GM12875 (cell line): ENCODE results near the gene DIAPH2.

Experiments
- H3K4me3 ChIP-seq: one replicate; pipeline ENCODE4 v1.5.1; 2011; ENCODE audit warnings: low read depth, low read length, control low read depth
- CTCF ChIP-seq: IDR thresholded peaks from 2 replicates; pipeline ENCODE4 v1.5.1; 2011; ENCODE audit warnings: low read depth, mild to moderate bottlenecking, control low read depth, inconsistent platforms, low read length, moderate library complexity, borderline replicate concordance; ENCODE audit not compliant: insufficient read depth

Gene DIAPH2

DNA sequence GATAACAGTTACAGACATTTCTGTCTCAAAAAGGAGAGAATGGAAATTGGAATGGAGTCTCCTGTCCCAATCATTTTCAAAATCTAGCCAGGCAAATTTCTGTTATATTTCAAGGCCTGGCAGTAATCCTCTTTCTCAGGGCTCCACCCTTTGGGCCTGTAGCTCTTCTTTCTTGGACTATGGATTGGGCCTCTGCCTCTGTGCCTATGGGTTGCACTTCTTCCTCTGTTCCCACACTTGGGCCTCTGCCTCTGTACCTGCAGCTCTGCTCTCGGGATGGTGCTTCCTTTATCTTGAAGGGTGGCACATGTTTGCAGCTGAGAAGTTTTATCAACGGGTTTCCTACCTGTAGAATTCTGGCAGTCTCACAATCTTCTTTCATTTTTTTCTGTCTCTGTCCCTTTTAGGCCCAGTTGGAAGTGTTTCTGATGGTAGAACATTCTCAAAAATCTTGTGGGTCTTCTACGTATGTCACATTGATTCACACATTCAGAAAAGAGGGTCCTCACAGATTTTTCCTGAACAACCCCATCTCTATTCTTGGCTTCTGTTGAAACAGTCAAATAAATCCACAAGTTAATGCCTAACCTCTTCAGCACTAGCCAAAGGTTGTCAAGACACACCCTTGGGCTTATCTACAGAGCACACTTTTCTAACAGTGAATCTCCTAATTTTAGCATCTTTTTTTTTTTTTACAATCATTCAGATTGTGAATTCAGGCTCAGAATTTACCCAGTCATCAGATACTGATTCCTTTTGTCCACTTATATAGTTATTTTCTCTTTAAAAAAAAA, 918.0 kb downstream of the DIAPH2 start:
- no peak for TF ChIP-seq CTCF
- no peak overlapping the region for H3K4me3 ChIP-seq

- no peak overlapping the region for H3K4me3 ChIP-seq
- no peak for TF ChIP-seq CTCF
These were observed 920.6 kb downstream of the DIAPH2 start for GRCh38 chrX:97605271-97605670.

GRCh38 chrX:97609357-97609756, 924.7 kb downstream of the DIAPH2 start:
- TF ChIP-seq CTCF: no peak
- no peak overlapping the region for H3K4me3 ChIP-seq

DNA sequence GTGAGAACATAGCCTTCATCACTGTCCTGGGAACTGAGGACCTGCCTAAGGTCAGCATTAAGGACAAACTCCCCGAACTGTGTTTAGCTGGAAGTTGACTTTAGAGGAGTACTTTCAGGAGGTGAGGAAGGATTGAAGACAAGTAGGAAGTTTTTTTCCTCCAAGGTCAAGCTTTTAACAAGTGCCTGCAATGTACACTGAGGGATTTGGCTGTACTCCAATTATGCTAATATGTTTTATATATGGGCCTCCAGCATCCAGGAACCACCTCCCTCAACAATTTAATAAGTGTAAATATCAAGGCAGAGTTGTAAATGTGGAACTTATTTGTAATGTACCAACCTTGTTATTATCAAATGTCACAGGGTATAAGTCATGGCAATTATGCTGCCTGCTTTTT, 925.3 kb downstream of the DIAPH2 start:
- TF ChIP-seq CTCF: no peak

GRCh38 chrX:97616883-97617530, 932.4 kb downstream of the DIAPH2 start:
- no peak overlapping the region for H3K4me3 ChIP-seq
- TF ChIP-seq CTCF: no peak

More for the DNA sequence above, 925.3 kb downstream of the DIAPH2 start:
- H3K4me3 ChIP-seq: no peak overlapping the region

GRCh38 chrX:97619499-97619898, 934.9 kb downstream of the DIAPH2 start:
- no peak overlapping the region for H3K4me3 ChIP-seq
- TF ChIP-seq CTCF: no peak

DNA sequence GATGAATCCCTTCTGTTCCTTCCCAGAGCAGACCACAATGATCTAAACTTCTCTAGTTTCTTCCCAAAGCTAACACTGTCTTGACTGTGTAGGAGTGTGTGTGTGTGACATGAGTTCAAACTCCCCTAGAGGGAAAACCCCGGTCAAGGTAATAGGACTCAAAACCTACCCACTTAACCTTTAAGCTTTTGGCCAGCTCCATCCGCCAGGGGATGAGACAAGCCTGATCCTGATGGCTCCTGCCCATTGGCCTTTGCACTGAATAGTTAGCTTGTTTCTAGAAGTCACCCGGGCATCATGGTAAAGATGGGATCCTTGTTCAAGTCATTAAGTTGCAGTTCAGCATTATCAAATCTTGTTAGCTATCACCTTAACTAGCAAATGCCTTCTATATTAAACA, 937.5 kb downstream of the DIAPH2 start:
- H3K4me3 ChIP-seq: no peak overlapping the region
- no peak for TF ChIP-seq CTCF
